Measurements from ENCODE around the gene CLDN12. TPM values are rescaled to one million over a fixed set of nuclear protein-coding genes. Genes with fewer than 3 reads are reported as not detected.

The CLDN12 gene
- total RNA-seq, 4 donors from 2014 or later = 17.6 to 33.6 (median 20.1) TPM

- TF ChIP-seq POLR2AphosphoS5 (IDR thresholded peaks at IDR 0.05) (no peak), CTCF (IDR thresholded peaks at IDR 0.05) (no peak), POLR2A (IDR thresholded peaks at IDR 0.05; ENCODE audit: low read depth) (no peak), EP300 (IDR thresholded peaks at IDR 0.05) (no peak)
- intact Hi-C loops (cut with DNase I) = loop anchor here (5.0 to 10.0 kb wide), 2 partner anchors 111 to 273 kb away; partner anchors contain the start of gene STEAP1
Observed at GRCh38 chr7:90425376-90425775, 22.1 kb downstream of the CLDN12 start.

GRCh38 chr7:90430614-90431460 lies 27.6 kb downstream of the CLDN12 start:
- Histone ChIP-seq H3K36me3 (peaks cover 0 to 6% (median 0%) of the 10 kb centered on the region in 4 donors), H3K27me3 (no peaks in the 10 kb centered on the region), H3K9me3 (no peaks in the 10 kb centered on the region), H3K4me3 (no peak overlapping the region), H3K27ac (replicated peaks in 1 of 4) (no peak overlapping the region), H3K4me1 (no peaks in the 10 kb centered on the region)
- DNase-seq (ENCODE audit: extremely low spot score) = no peak
- no peak for TF ChIP-seq EP300 (IDR thresholded peaks at IDR 0.05)
- TF ChIP-seq CTCF (IDR thresholded peaks at IDR 0.05) = no peak
- no peak for TF ChIP-seq POLR2A (IDR thresholded peaks at IDR 0.05; ENCODE audit: low read depth)
- no peak for TF ChIP-seq POLR2AphosphoS5 (IDR thresholded peaks at IDR 0.05)
- WGBS = 92% methylated on average over 6 of the region's 6 CpGs
- intact Hi-C loops (cut with DNase I) = no loop called here

More at GRCh38 chr7:90425376-90425775, 22.1 kb downstream of the CLDN12 start:
- no peak overlapping the region for H3K27ac ChIP-seq (replicated peaks in 1 of 4)
- no peaks in the 10 kb centered on the region for H3K9me3 ChIP-seq
- DNase-seq (ENCODE audit: extremely low spot score) = no peak
- H3K36me3 ChIP-seq = no peaks in the 10 kb centered on the region
- no peak overlapping the region for H3K4me3 ChIP-seq
- H3K27me3 ChIP-seq = no peaks in the 10 kb centered on the region
- WGBS = 3% methylated on average over 2 of the region's 2 CpGs
- peaks cover 0 to 3% (median 0%) of the 10 kb centered on the region in 4 donors for H3K4me1 ChIP-seq

GRCh38 chr7:90432752-90433151 lies 29.5 kb downstream of the CLDN12 start:
- no peak overlapping the region for H3K27ac ChIP-seq (replicated peaks in 1 of 4)
- H3K36me3 ChIP-seq = peaks cover 0 to 6% (median 0%) of the 10 kb centered on the region in 4 donors
- no peak for DNase-seq (ENCODE audit: extremely low spot score)
- intact Hi-C loops (cut with DNase I) = no loop called here
- H3K27me3 ChIP-seq = no peaks in the 10 kb centered on the region
- H3K4me3 ChIP-seq = no peak overlapping the region
- WGBS = 71% methylated on average over 10 of the region's 10 CpGs
- TF ChIP-seq CTCF (IDR thresholded peaks at IDR 0.05) = no peak
- no peak for TF ChIP-seq POLR2AphosphoS5 (IDR thresholded peaks at IDR 0.05)
- TF ChIP-seq EP300 (IDR thresholded peaks at IDR 0.05) = no peak
- TF ChIP-seq POLR2A (IDR thresholded peaks at IDR 0.05; ENCODE audit: low read depth) = no peak
- H3K9me3 ChIP-seq = no peaks in the 10 kb centered on the region
- H3K4me1 ChIP-seq = no peaks in the 10 kb centered on the region

GRCh38 chr7:90433221-90433620 lies 30.0 kb downstream of the CLDN12 start:
- no peak overlapping the region for H3K27ac ChIP-seq (replicated peaks in 1 of 4)
- H3K4me1 ChIP-seq = no peaks in the 10 kb centered on the region
- intact Hi-C loops (cut with DNase I) = no loop called here
- H3K27me3 ChIP-seq = no peaks in the 10 kb centered on the region
- no peak for DNase-seq (ENCODE audit: extremely low spot score)
- 100% methylated on average over 2 of the region's 3 CpGs for WGBS
- no peak overlapping the region for H3K4me3 ChIP-seq
- H3K9me3 ChIP-seq = no peaks in the 10 kb centered on the region
- TF ChIP-seq POLR2A (IDR thresholded peaks at IDR 0.05; ENCODE audit: low read depth) (no peak), EP300 (IDR thresholded peaks at IDR 0.05) (no peak), POLR2AphosphoS5 (IDR thresholded peaks at IDR 0.05) (no peak), CTCF (IDR thresholded peaks at IDR 0.05) (no peak)
- H3K36me3 ChIP-seq = peaks cover 0 to 6% (median 0%) of the 10 kb centered on the region in 4 donors
